Neural cell (in vitro differentiated cells): ENCODE data around the gene CSAD. TPM values are rescaled to one million over a fixed set of nuclear protein-coding genes. Genes with fewer than 3 reads are reported as not detected.

Experiments used
- H2AFZ ChIP-seq: fragments of 200-600, 300-800 bp; sonication (generic), shearing (Covaris generic); 2 replicates; pipeline ENCODE4 v1.6.0; 2014; ENCODE audit warnings: low read depth, mild to moderate bottlenecking, antibody characterized with exemption, low read length, moderate library complexity
- H3F3A ChIP-seq: fragments of 200-600 bp; shearing (Covaris generic); 2 replicates; pipeline ENCODE4 v1.6.1; 2016; ENCODE audit warnings: mild to moderate bottlenecking, moderate library complexity, mixed read lengths, antibody characterized with exemption, low read length; ENCODE audit not compliant: insufficient read depth, poor library complexity, severe bottlenecking
- H3K27ac ChIP-seq: fragments of 200-600, 300-800 bp; sonication (generic), shearing (Covaris generic); 2 replicates; pipeline ENCODE4 v1.5.1; 2014; ENCODE audit warnings: mild to moderate bottlenecking, low read length, moderate library complexity
- H3K27me3 ChIP-seq: fragments of 300-800, 200-600 bp; sonication (generic), shearing (Covaris generic); 2 replicates; pipeline ENCODE4 v1.6.0; 2014; ENCODE audit warnings: mild to moderate bottlenecking, low read depth, low read length, moderate library complexity; ENCODE audit not compliant: insufficient read depth
- H3K36me3 ChIP-seq: fragments of 300-800, 200-600 bp; sonication (generic), shearing (Covaris generic); 2 replicates; pipeline ENCODE4 v1.5.1; 2014; ENCODE audit warnings: mild to moderate bottlenecking, antibody characterized with exemption, low read length, moderate library complexity; ENCODE audit not compliant: insufficient read depth
- H3K4me2 ChIP-seq: fragments of 300-800, 200-600 bp; sonication (generic), shearing (Covaris generic); 2 replicates; pipeline ENCODE4 v1.6.0; 2014; ENCODE audit warnings: mild to moderate bottlenecking, low read length
- H3K4me3 ChIP-seq: fragments of 300-800, 200-600 bp; sonication (generic), shearing (Covaris generic); 2 replicates; pipeline ENCODE4 v1.5.1; 2014; ENCODE audit warnings: mild to moderate bottlenecking, low read length, moderate library complexity
- H3K79me2 ChIP-seq: fragments of 200-600 bp; shearing (Covaris generic); replicated peaks from 2 replicates; pipeline ENCODE4 v1.6.0; 2014; ENCODE audit warnings: mild to moderate bottlenecking, low read length, moderate library complexity; ENCODE audit not compliant: insufficient read depth
- H3K9ac ChIP-seq: fragments of 300-800, 200-600 bp; sonication (generic), shearing (Covaris generic); 2 replicates; pipeline ENCODE4 v1.6.1; 2016; ENCODE audit warnings: mild to moderate bottlenecking, low read length, mixed read lengths
- H3K9me2 ChIP-seq: fragments of 200-600 bp; shearing (Covaris generic); 2 replicates; pipeline ENCODE4 v1.6.1; 2016; ENCODE audit warnings: mild to moderate bottlenecking, low read length, mixed read lengths; ENCODE audit not compliant: insufficient read depth
- H3K9me3 ChIP-seq: fragments of 200-600, 300-800 bp; sonication (generic), shearing (Covaris generic); 2 replicates; pipeline ENCODE4 v1.6.1; 2016; ENCODE audit warnings: mild to moderate bottlenecking, mixed run types, low read length, moderate library complexity, mixed read lengths
- H4K20me1 ChIP-seq: fragments of 200-600 bp; shearing (Covaris generic); 2 replicates; pipeline ENCODE4 v1.6.1; 2016; ENCODE audit warnings: mild to moderate bottlenecking, mixed run types; ENCODE audit not compliant: insufficient read depth
- CTCF ChIP-seq: fragments of 450-650 bp; IDR thresholded peaks from 2 replicates; pipeline ENCODE4 v1.5.1; 2014; ENCODE audit warnings: antibody characterized with exemption, mild to moderate bottlenecking, moderate library complexity; ENCODE audit not compliant: poor library complexity, severe bottlenecking
- MXI1 ChIP-seq: fragments of 450-650 bp; conservative IDR thresholded peaks from 2 replicates; pipeline ENCODE4 v1.6.1; 2014; ENCODE audit warnings: antibody characterized with exemption, mild to moderate bottlenecking; ENCODE audit not compliant: poor library complexity, severe bottlenecking
- POLR2AphosphoS5 ChIP-seq: IDR thresholded peaks from 2 replicates; pipeline ENCODE4 v1.6.1; 2012
- RAD21 ChIP-seq: fragments of 450-650 bp; conservative IDR thresholded peaks from 2 replicates; pipeline ENCODE4 v1.6.1; 2014; ENCODE audit warnings: antibody characterized with exemption, mild to moderate bottlenecking, moderate library complexity
- REST ChIP-seq: IDR thresholded peaks from 2 replicates; pipeline ENCODE4 v1.6.1; 2012; ENCODE audit warnings: borderline replicate concordance
- SMC3 ChIP-seq: fragments of 450-650 bp; conservative IDR thresholded peaks from 2 replicates; pipeline ENCODE4 v1.6.1; 2014; ENCODE audit warnings: antibody characterized with exemption, mild to moderate bottlenecking, moderate library complexity; ENCODE audit not compliant: poor library complexity
- TAF1 ChIP-seq: IDR thresholded peaks from 2 replicates; pipeline ENCODE4 v1.6.1; 2012; ENCODE audit warnings: low read depth
- polyA plus RNA-seq: library from polyadenylated mRNA; depleted of rRNA; stranded (reverse); fragments of >200 nt; gene quantifications from 2 replicates; pipeline ENCODE4 v1.2.3, GENCODE V29; 2014

The CSAD gene
- polyA plus RNA-seq, 1 donor from 2014 or later = 41.9 TPM

- Histone ChIP-seq H3K4me2 (peak overlapping the region; percentile 94), H3K27ac (peak overlapping the region; percentile 34), H3K36me3 (no peaks in the 10 kb centered on the region), H3F3A (no peaks in the 10 kb centered on the region), H3K9me3 (no peaks in the 10 kb centered on the region), H3K9me2 (no peaks in the 10 kb centered on the region), H2AFZ (peak overlapping the region; percentile 73), H4K20me1 (no peaks in the 10 kb centered on the region), H3K79me2 (no peaks in the 10 kb centered on the region), H3K27me3 (peaks cover 35% of the 10 kb centered on the region), H3K9ac (peak overlapping the region; percentile 57), H3K4me3 (peak overlapping the region; percentile 86)
- TF ChIP-seq POLR2AphosphoS5 (peak; percentile 3), CTCF (no peak), SMC3 (peak; percentile 9), MXI1 (peak; percentile 11), RAD21 (peak; percentile 1)
These were observed 40.0 kb upstream of the CSAD start for GRCh38 chr12:53220694-53221202.

- H3K36me3 ChIP-seq = no peaks in the 10 kb centered on the region
- H3K4me2 ChIP-seq = peak overlapping the region; percentile 94
- peaks cover 35% of the 10 kb centered on the region for H3K27me3 ChIP-seq
- H3K27ac ChIP-seq = peak overlapping the region; percentile 34
- peak overlapping the region; percentile 86 for H3K4me3 ChIP-seq
- no peaks in the 10 kb centered on the region for H3K79me2 ChIP-seq
- H3K9ac ChIP-seq = peak overlapping the region; percentile 57
- H3K9me3 ChIP-seq = no peaks in the 10 kb centered on the region
- H4K20me1 ChIP-seq = no peaks in the 10 kb centered on the region
- H2AFZ ChIP-seq = peak overlapping the region; percentile 73
- no peaks in the 10 kb centered on the region for H3K9me2 ChIP-seq
- no peaks in the 10 kb centered on the region for H3F3A ChIP-seq
- TF ChIP-seq CTCF (no peak), POLR2AphosphoS5 (peak; percentile 24), MXI1 (peak; percentile 81), RAD21 (peak; percentile 26), REST (peak; percentile 16), TAF1 (no peak), SMC3 (peak; percentile 25)
These were observed 39.4 kb upstream of the CSAD start for GRCh38 chr12:53219956-53220693.
